Liver (tissue), 9 donors: ENCODE measurements around the gene TXNDC11. TPM values are rescaled to one million over a fixed set of nuclear protein-coding genes. Genes with fewer than 3 reads are reported as not detected.

Experiments
- DNase-seq: peaks from one replicate; pipeline ENCODE4 v3.0.0-alpha.2; 2017; ENCODE audit warnings: low spot score
- H3K27ac ChIP-seq, 2 donors: one replicate each; pipeline ENCODE4 v1.7.0; 2013; ENCODE audit warnings: inconsistent platforms in 2 of 2, low read length in 2 of 2, control low read depth in 1 of 2, low read depth in 1 of 2, mild to moderate bottlenecking in 1 of 2
- H3K27me3 ChIP-seq, 4 donors: one replicate each; pipeline versions ENCODE4 v1.6.1 to v1.7.0; 2013; ENCODE audit warnings: low read length in 3 of 4, inconsistent platforms in 1 of 4, mild to moderate bottlenecking in 1 of 4, moderate library complexity in 1 of 4; ENCODE audit not compliant: control insufficient read depth in 4 of 4, insufficient read depth in 4 of 4
- H3K36me3 ChIP-seq, 4 donors: one replicate each; pipeline versions ENCODE4 v1.6.1 to v1.7.0; 2013; ENCODE audit warnings: low read length in 3 of 4, mild to moderate bottlenecking in 3 of 4, low read depth in 1 of 4, moderate library complexity in 1 of 4; ENCODE audit not compliant: control insufficient read depth in 4 of 4, insufficient read depth in 3 of 4
- H3K4me1 ChIP-seq, 4 donors: one replicate each; pipeline versions ENCODE4 v1.6.1 to v1.7.0; 2013; ENCODE audit warnings: low read length in 3 of 4, mild to moderate bottlenecking in 3 of 4, moderate library complexity in 1 of 4; ENCODE audit not compliant: control insufficient read depth in 4 of 4, insufficient read depth in 4 of 4
- H3K4me3 ChIP-seq, 3 donors: one replicate each; pipeline versions ENCODE4 v1.6.1 to v1.7.0; 2013; ENCODE audit warnings: low read length in 3 of 3, control low read depth in 1 of 3, low read depth in 1 of 3, mild to moderate bottlenecking in 1 of 3
- H3K9ac ChIP-seq, 2 donors: one replicate each; pipeline ENCODE4 v1.7.0; 2013; ENCODE audit warnings: low read length in 2 of 2, mild to moderate bottlenecking in 2 of 2, moderate library complexity in 2 of 2, control low read depth in 1 of 2, low read depth in 1 of 2
- H3K9me3 ChIP-seq, 4 donors: one replicate each; pipeline versions ENCODE4 v1.6.1 to v1.7.0; 2013; ENCODE audit warnings: low read length in 3 of 4; ENCODE audit not compliant: control insufficient read depth in 4 of 4
- EGR1 ChIP-seq, 2 donors: IDR thresholded peaks; 2 replicates each; pipeline ENCODE4 v1.6.1; 2016 to 2018; ENCODE audit warnings: antibody characterized with exemption in 2 of 2, low read depth in 2 of 2
- FOXA1 ChIP-seq: IDR thresholded peaks from 2 replicates; pipeline ENCODE4 v1.6.1; 2016; ENCODE audit warnings: antibody characterized with exemption
- FOXA2 ChIP-seq: IDR thresholded peaks from 2 replicates; pipeline ENCODE4 v1.6.1; 2016; ENCODE audit warnings: antibody characterized with exemption
- GABPA ChIP-seq, 2 donors: IDR thresholded peaks in 1 of 2; conservative IDR thresholded peaks in 1 of 2; 2 replicates each; pipeline ENCODE4 v1.6.1; 2016; ENCODE audit warnings: antibody characterized with exemption in 2 of 2, mild to moderate bottlenecking in 1 of 2, moderate library complexity in 1 of 2
- HNF4A ChIP-seq, 2 donors: conservative IDR thresholded peaks; 2 replicates each; pipeline ENCODE4 v1.6.1; 2016; ENCODE audit warnings: antibody characterized with exemption in 2 of 2, mild to moderate bottlenecking in 2 of 2
- HNF4G ChIP-seq: IDR thresholded peaks from 2 replicates; pipeline ENCODE4 v1.6.1; 2016; ENCODE audit warnings: antibody characterized with exemption
- JUND ChIP-seq, 2 donors: IDR thresholded peaks; 2 replicates each; pipeline ENCODE4 v1.6.1; 2016; ENCODE audit warnings: antibody characterized with exemption in 2 of 2
- NR2F2 ChIP-seq: IDR thresholded peaks from 2 replicates; pipeline ENCODE4 v1.6.1; 2016; ENCODE audit warnings: antibody characterized with exemption
- RAD21 ChIP-seq, 2 donors: IDR thresholded peaks; 2 replicates each; pipeline ENCODE4 v1.6.1; 2016; ENCODE audit warnings: antibody characterized with exemption in 2 of 2, mild to moderate bottlenecking in 2 of 2
- REST ChIP-seq: IDR thresholded peaks from 2 replicates; pipeline ENCODE4 v1.6.1; 2016; ENCODE audit warnings: antibody characterized with exemption, mild to moderate bottlenecking
- RXRA ChIP-seq, 2 donors: IDR thresholded peaks; 2 replicates each; pipeline ENCODE4 v1.6.1; 2017 to 2018; ENCODE audit warnings: antibody characterized with exemption in 2 of 2, mild to moderate bottlenecking in 1 of 2
- SP1 ChIP-seq: IDR thresholded peaks from 2 replicates; pipeline ENCODE4 v1.6.1; 2018; ENCODE audit warnings: antibody characterized with exemption, mild to moderate bottlenecking
- YY1 ChIP-seq: IDR thresholded peaks from 2 replicates; pipeline ENCODE4 v1.6.1; 2016; ENCODE audit warnings: antibody characterized with exemption, mild to moderate bottlenecking
- WGBS: extraction: QIAGEN DNeasy Blood & Tissue Kit; methylation state at CpG from one replicate; pipeline ENCODE4 v1.1.7; 2013; 5-methylcytosine and 5-hydroxymethylcytosine counted together
- polyA plus RNA-seq, 2 donors: library from polyadenylated mRNA; stranded (reverse) in 1 of 2; unstranded in 1 of 2; fragments of 200-250 nt in 1 of 2; fragments of >200 nt in 1 of 2; fragmentation: Nextera tagmentation in 1 of 2; extraction: Ambion mirVana in 1 of 2; gene quantifications; one replicate each; pipeline versions ENCODE4 v1.2.1 to v1.2.3, GENCODE V29; 2013 to 2015
- total RNA-seq, 2 donors: library from RNA; depleted of rRNA; stranded (reverse); fragments of >200 nt; gene quantifications; one replicate each; pipeline ENCODE4 v1.2.3, GENCODE V29; 2014
- TF ChIP-seq, protein P1 (sequence below): IDR thresholded peaks from 2 replicates; pipeline ENCODE4 v1.6.1; 2016; ENCODE audit warnings: antibody characterized with exemption
- TF ChIP-seq, protein P2 (sequence below): IDR thresholded peaks from 2 replicates; pipeline ENCODE4 v1.6.1; 2016; ENCODE audit warnings: antibody characterized with exemption
- TF ChIP-seq, protein P3 (sequence below): IDR thresholded peaks from 2 replicates; pipeline ENCODE4 v1.6.1; 2016; ENCODE audit warnings: antibody characterized with exemption
- TF ChIP-seq, protein P4 (sequence below): fragments of 150-350 bp; IDR thresholded peaks from 2 replicates; pipeline ENCODE4 v1.5.1; 2017; ENCODE audit warnings: improper control_type of control experiment, low read depth, low read length; ENCODE audit not compliant: missing input control
- donor health status: healthy.
- donor health status: healthy.
- donor health status: healthy.
- donor health status: healthy.
- donor health status: healthy.

The TXNDC11 gene
- total and polyA plus RNA-seq, 4 donors = 26.4 to 63.5 (median 48.5) TPM

DNA sequence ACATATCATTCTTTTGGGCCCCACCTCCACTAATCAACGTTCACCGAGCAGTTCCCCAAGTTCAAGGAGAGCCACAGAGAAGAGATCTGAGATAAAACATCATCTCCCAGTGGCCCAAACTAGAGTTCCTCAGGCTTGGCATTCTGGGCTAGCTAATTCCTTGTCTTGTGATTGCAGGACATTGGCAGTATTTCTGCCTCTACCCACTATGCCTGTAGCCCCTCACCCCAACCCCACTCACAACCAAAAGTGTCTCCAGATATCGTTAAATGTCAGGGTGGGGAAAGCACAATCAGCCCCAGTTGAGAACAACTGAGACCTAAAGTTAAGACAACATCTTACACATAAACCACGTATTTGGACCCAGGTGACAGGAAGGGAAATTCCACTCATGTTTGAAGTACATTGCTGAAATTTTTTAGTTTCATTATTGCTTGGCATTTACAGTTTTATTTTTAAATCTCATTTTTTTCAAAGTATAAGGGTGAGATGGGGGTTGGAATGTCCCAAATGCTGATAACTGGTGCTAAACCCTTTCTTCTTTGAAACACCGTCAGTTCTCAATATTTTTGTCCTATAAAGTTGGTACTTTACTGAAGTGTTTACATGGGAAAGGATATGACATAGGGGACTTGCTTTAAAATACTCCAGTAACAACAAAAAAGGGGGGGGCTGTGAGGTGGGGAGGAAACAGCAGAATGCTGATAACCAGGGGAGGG, 40.8 kb upstream of the TXNDC11 start:
- TF ChIP-seq, protein P1, sequence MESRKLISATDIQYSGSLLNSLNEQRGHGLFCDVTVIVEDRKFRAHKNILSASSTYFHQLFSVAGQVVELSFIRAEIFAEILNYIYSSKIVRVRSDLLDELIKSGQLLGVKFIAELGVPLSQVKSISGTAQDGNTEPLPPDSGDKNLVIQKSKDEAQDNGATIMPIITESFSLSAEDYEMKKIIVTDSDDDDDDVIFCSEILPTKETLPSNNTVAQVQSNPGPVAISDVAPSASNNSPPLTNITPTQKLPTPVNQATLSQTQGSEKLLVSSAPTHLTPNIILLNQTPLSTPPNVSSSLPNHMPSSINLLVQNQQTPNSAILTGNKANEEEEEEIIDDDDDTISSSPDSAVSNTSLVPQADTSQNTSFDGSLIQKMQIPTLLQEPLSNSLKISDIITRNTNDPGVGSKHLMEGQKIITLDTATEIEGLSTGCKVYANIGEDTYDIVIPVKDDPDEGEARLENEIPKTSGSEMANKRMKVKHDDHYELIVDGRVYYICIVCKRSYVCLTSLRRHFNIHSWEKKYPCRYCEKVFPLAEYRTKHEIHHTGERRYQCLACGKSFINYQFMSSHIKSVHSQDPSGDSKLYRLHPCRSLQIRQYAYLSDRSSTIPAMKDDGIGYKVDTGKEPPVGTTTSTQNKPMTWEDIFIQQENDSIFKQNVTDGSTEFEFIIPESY = no peak
- peak; percentile 31 for TF ChIP-seq REST
- no peak for TF ChIP-seq RXRA (IDR thresholded peaks at IDR 0.05)
- peak overlapping the region in 1 of 2 donors; percentile 61 for H3K9ac ChIP-seq
- H3K4me1 ChIP-seq = peaks cover 4 to 28% (median 18%) of the 10 kb centered on the region in 4 donors
- H3K27me3 ChIP-seq = no peaks in the 10 kb centered on the region
- DNase-seq = no peak
- 25% methylated on average over 5 of the region's 5 CpGs for WGBS
- H3K36me3 ChIP-seq = peaks cover 0 to 6% (median 4%) of the 10 kb centered on the region in 4 donors
- H3K4me3 ChIP-seq = no peak overlapping the region
- peak overlapping the region; percentile 75 to 90 for H3K27ac ChIP-seq
- H3K9me3 ChIP-seq = no peaks in the 10 kb centered on the region

DNA sequence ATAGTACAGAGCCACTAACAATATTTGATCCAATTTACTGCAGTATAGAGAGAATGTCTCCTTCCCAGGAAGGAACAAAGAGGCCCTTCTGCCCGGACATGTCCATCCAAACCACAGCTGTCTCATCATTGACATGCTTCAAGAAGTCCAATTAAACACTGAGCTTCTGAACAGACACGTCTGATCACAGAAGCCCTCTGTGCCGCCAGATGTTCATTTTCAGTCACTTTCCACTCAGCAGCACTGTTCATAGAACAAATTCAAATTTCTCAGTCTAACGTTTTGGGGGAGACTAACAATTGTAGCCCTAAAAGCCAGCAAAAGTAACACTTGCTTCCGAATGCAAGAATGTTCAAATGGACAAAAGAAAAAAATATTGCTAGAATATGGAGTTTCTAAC, 39.1 kb upstream of the TXNDC11 start:
- H3K9ac ChIP-seq = no peak overlapping the region
- no peak for TF ChIP-seq EGR1 (IDR thresholded peaks at IDR 0.05; ENCODE audit: low read depth in 2 of 2)
- TF ChIP-seq, protein P2, sequence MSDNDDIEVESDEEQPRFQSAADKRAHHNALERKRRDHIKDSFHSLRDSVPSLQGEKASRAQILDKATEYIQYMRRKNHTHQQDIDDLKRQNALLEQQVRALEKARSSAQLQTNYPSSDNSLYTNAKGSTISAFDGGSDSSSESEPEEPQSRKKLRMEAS = no peak
- TF ChIP-seq JUND (IDR thresholded peaks at IDR 0.05) = no peak
- TF ChIP-seq SP1 = no peak
- no peak for TF ChIP-seq HNF4G
- TF ChIP-seq, protein P1 = no peak
- TF ChIP-seq REST = no peak
- TF ChIP-seq HNF4A (conservative IDR thresholded peaks at IDR 0.05) = no peak
- TF ChIP-seq, protein P3, sequence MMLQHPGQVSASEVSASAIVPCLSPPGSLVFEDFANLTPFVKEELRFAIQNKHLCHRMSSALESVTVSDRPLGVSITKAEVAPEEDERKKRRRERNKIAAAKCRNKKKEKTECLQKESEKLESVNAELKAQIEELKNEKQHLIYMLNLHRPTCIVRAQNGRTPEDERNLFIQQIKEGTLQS = no peak
- no peak for TF ChIP-seq RAD21 (IDR thresholded peaks at IDR 0.05)
- no peak for TF ChIP-seq NR2F2
- TF ChIP-seq YY1 = no peak
- no peak for TF ChIP-seq FOXA2
- TF ChIP-seq, protein P4, sequence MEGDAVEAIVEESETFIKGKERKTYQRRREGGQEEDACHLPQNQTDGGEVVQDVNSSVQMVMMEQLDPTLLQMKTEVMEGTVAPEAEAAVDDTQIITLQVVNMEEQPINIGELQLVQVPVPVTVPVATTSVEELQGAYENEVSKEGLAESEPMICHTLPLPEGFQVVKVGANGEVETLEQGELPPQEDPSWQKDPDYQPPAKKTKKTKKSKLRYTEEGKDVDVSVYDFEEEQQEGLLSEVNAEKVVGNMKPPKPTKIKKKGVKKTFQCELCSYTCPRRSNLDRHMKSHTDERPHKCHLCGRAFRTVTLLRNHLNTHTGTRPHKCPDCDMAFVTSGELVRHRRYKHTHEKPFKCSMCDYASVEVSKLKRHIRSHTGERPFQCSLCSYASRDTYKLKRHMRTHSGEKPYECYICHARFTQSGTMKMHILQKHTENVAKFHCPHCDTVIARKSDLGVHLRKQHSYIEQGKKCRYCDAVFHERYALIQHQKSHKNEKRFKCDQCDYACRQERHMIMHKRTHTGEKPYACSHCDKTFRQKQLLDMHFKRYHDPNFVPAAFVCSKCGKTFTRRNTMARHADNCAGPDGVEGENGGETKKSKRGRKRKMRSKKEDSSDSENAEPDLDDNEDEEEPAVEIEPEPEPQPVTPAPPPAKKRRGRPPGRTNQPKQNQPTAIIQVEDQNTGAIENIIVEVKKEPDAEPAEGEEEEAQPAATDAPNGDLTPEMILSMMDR = no peak
- no peak for TF ChIP-seq GABPA (IDR thresholded peaks at IDR 0.05 in 1 of 2, conservative IDR thresholded peaks at IDR 0.05 in 1 of 2)
- no peak for TF ChIP-seq FOXA1
- TF ChIP-seq RXRA (IDR thresholded peaks at IDR 0.05) = no peak
- peaks cover 0 to 12% (median 7%) of the 10 kb centered on the region in 4 donors for H3K36me3 ChIP-seq
- 76% methylated on average over 5 of the region's 5 CpGs for whole genome bisulfite sequencing
- no peaks in the 10 kb centered on the region for H3K9me3 ChIP-seq
- no peaks in the 10 kb centered on the region for H3K27me3 ChIP-seq
- peaks cover 4 to 26% (median 17%) of the 10 kb centered on the region in 4 donors for H3K4me1 ChIP-seq
- DNase-seq = no peak
- H3K4me3 ChIP-seq = no peak overlapping the region
- H3K27ac ChIP-seq = peak overlapping the region; percentile 75 to 90
